SK-N-MC (cell line): ENCODE results near the gene ASL.
"Not testable (repeated sequence)": the region's sequence is repeated elsewhere in the genome, so short reads cannot be mapped to it uniquely, and the experiment has no call there.

ENCODE experiments used
- EZH2 ChIP-seq: fragments of 200-600 bp; sonication (generic); IDR thresholded peaks from one replicate; pipeline ENCODE4 v1.6.1; 2017; ENCODE audit warnings: antibody characterized with exemption
- FOXP2 ChIP-seq: optimal IDR thresholded peaks from 2 replicates; pipeline ENCODE3; 2011; ENCODE audit warnings: mild to moderate bottlenecking, moderate library complexity; ENCODE audit not compliant: insufficient read depth; ENCODE audit errors: extremely low read length, control extremely low read depth
- POLR2AphosphoS5 ChIP-seq: IDR thresholded peaks from 2 replicates; pipeline ENCODE4 v1.6.1; 2012; ENCODE audit warnings: mild to moderate bottlenecking, low read depth, low read length, borderline replicate concordance

DNA sequence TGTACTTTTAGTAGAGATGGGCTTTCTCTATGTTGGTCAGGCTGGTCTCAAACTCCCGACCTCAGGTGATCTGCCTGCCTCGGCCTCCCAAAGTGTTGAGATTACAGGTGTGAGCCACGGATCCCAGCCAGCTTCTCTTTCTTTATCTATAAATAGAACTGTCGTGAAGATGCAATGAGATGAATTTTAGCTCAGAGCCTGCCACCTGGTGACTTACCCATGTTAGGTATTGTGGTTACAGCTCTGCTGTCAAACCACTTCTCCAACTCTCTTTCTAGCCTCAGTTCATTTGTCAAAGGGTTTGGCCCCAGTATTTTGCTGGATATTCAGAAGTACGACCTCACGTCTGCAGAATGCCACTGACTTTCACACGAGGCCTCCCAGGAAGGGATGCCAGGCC, 3.4 kb upstream of the ASL start:
- not testable (repeated sequence) for TF ChIP-seq POLR2AphosphoS5, EZH2, FOXP2
